ENCODE results near the gene MYL4. TPM values are rescaled to one million over a fixed set of nuclear protein-coding genes. Genes with fewer than 3 reads are reported as not detected.
"Not testable (repeated sequence)": the region's sequence is repeated elsewhere in the genome, so short reads cannot be mapped to it uniquely, and the experiment has no call there.

MYL4 gene
- total RNA-seq, 1 donor from 2014 or later, result 0.39 TPM

- intact Hi-C loops (cut with micrococcal nuclease), result not testable (repeated sequence)
Measured at GRCh38 chr17:47269561-47270280, 60.6 kb downstream of the MYL4 start.

GRCh38 chr17:47270946-47271705 is 62.0 kb downstream of the MYL4 start:
- intact Hi-C loops (cut with micrococcal nuclease), result no loop called here

GRCh38 chr17:47272491-47272890 is 63.3 kb downstream of the MYL4 start:
- intact Hi-C loops (cut with micrococcal nuclease), result no loop called here

- intact Hi-C loops (cut with micrococcal nuclease), result no loop called here
Measured at GRCh38 chr17:47273245-47273644, 64.1 kb downstream of the MYL4 start.

Other genes starting within 250 kb of the MYL4 start
- not detected in 2 replicates for gene RPRML, start 230.1 kb upstream of the MYL4 start, total RNA-seq
- 109 and 122 TPM in 2 replicates for gene CDC27, start 20.1 kb upstream of the MYL4 start, total RNA-seq
- gene ITGB3, start 44.5 kb downstream of the MYL4 start, total RNA-seq, result 0.42 and 0.59 TPM in 2 replicates
- gene EFCAB13, start 114.6 kb downstream of the MYL4 start, total RNA-seq, result 3.1 TPM in 2 replicates

All from T-helper 1 cell treated with Interleukin-12 subunit alpha and Interleukin-12 subunit beta and Interleukin-4 antibody, amounts not matched to agents 30 ng/mL and 1 ng/mL, for 36 hours (primary cell).